Measurements from ENCODE around the gene ALDH1A1.
"Not testable (repeated sequence)": the region's sequence is repeated elsewhere in the genome, so short reads cannot be mapped to it uniquely, and the experiment has no call there.

ALDH1A1 gene

GRCh38 chr9:72871685-72872084 is 81.2 kb downstream of the ALDH1A1 start:
- no peak for TF ChIP-seq CTCF (IDR thresholded peaks at IDR 0.05; ENCODE audit: low read depth, low read length, missing control alignments)
- H3K4me3 ChIP-seq (replicated peaks; ENCODE audit: low read depth, low read length), result no peak overlapping the region
- DNase-seq (ENCODE audit: extremely low read depth, low read depth), result no peak

DNA sequence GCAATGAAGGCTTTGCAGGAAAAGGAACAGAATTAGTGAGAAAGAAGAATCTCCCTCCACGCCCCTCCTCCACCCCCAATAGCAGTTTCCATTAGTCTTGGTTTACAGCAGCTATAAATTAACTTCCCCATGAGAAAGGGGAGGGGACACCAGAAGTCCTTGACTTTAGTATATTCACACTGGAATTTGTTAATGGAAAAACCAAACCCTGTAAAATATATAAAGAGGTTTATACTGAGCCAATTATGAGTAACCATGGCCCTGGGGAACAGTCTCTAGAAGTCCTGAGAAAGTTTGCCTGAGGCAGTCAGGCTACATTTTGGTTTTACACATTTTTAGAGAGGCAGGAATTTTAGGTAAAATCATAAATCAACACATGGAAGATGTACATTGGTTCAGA is 88.5 kb downstream of the ALDH1A1 start:
- TF ChIP-seq CTCF (IDR thresholded peaks at IDR 0.05; ENCODE audit: low read depth, low read length, missing control alignments), result no peak
- H3K4me3 ChIP-seq (replicated peaks; ENCODE audit: low read depth, low read length), result no peak overlapping the region
- DNase-seq (ENCODE audit: extremely low read depth, low read depth), result no peak

DNA sequence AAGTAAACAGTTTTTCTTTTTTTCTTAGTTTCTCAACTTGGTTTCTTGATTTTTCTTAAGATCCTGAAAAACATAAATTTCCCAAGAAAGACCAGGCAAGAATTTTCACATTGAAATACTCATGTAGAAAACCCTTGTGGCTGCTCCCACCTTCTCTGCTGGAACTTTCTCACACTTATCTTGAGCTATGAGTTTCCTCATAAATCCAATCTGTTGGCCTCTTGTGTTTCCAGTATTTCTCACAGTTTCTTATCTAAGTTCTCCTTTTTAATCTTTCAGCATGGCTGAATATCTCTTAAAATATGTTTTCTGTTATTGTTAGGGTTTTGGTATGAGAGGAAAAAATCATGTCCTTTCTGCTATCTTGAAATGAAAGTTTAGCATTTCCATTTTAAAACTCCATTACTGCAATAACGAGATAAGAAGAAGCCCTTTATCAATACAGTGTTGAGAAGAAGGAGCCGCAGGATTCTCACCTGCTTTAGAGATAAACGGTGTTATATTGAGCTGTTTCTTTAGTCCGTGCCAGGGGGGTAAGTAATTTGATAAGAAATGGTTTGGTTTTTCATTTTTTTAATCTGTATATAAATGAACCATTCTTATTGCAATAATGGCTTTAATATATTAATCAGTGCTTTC is 89.3 kb downstream of the ALDH1A1 start:
- no peak for DNase-seq (ENCODE audit: extremely low read depth, low read depth)
- H3K4me3 ChIP-seq (replicated peaks; ENCODE audit: low read depth, low read length), result no peak overlapping the region
- no peak for TF ChIP-seq CTCF (IDR thresholded peaks at IDR 0.05; ENCODE audit: low read depth, low read length, missing control alignments)

DNA sequence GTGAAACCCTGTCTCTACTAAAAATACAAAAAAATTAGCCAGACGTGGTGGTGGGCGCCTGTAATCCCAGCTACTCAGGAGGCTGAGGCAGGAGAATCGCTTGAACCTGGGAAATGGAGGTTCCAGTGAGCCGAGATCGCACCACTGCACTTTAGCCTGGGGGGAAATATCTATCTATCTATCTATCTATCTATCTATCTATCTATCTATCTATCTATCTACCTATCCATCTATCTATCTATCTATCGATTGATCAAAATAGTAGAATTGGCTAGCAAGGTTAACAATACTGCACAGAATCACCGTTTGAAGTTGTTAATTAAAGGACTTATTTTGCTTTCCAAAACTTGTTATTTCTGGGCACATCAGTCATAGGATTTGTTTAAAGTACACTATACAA is 90.1 kb downstream of the ALDH1A1 start:
- H3K4me3 ChIP-seq (replicated peaks; ENCODE audit: low read depth, low read length), result not testable (repeated sequence)

GRCh38 chr9:72858089-72858912 is 94.6 kb downstream of the ALDH1A1 start:
- no peak for TF ChIP-seq CTCF (IDR thresholded peaks at IDR 0.05; ENCODE audit: low read depth, low read length, missing control alignments)
- no peak overlapping the region for H3K4me3 ChIP-seq (replicated peaks; ENCODE audit: low read depth, low read length)
- DNase-seq (ENCODE audit: extremely low read depth, low read depth), result no peak

More for the DNA sequence above, 90.1 kb downstream of the ALDH1A1 start:
- not testable (repeated sequence) for DNase-seq (ENCODE audit: extremely low read depth, low read depth)

DNA sequence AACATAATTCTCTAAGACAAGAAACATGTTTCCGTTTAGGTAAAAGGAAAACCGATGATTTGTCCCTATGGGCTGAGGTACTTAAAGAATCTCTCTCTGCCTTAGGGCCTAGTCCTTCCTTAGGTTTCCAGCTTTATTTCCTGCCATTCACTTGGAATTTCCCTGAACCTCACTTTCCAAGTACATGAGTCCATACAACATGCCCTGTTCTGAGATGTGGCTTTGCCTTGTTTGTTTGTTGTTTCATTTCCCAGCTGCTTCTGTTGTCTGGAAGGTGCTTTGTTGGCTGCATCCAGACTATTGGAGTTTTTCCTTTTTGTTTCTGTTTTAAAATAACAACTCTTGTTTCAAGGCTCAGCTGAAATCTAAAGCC is 95.2 kb downstream of the ALDH1A1 start:
- no peak for TF ChIP-seq CTCF (IDR thresholded peaks at IDR 0.05; ENCODE audit: low read depth, low read length, missing control alignments)
- DNase-seq (ENCODE audit: extremely low read depth, low read depth), result no peak
- no peak overlapping the region for H3K4me3 ChIP-seq (replicated peaks; ENCODE audit: low read depth, low read length)

DNA sequence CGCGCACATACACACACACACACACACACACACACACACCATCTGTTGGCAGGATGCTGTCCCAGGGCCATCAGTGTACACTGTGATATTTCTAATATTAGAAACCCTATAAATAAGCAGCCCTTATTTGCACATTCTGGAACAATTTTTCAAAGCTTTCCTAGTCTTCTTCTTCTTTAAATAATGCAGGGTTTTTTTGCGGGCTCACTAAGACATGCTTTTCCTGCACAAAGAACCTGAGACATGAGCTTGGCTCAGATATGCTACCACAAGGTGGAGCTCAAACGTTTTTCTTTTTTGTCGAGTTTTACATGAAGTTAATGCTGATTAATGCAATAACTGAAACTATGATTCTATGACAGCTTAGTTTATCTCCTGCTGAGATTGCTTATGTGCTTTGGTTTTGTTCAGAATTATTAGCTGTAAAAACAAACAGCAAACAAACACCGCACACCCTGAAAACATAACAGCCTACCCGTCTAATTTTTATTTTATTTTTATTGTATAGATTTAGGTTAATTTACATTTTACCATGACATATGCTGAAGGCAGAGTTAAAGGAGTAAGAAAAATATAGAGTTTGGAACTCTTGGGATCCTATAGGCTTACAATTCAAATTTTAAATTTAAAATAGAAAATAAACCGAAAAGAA is 95.8 kb downstream of the ALDH1A1 start:
- peak; percentile 59 for DNase-seq (ENCODE audit: extremely low read depth, low read depth)
- peak; percentile 69 for TF ChIP-seq CTCF (IDR thresholded peaks at IDR 0.05; ENCODE audit: low read depth, low read length, missing control alignments)
- H3K4me3 ChIP-seq (replicated peaks; ENCODE audit: low read depth, low read length), result no peak overlapping the region
